Stimulated activated CD4-positive, alpha-beta T cell treated with anti-CD3 and anti-CD28 coated beads, Interleukin-4, amount 100 ng/mL, for 24 hours (primary cell): ENCODE results near the gene RAD52.

ENCODE experiments used
- DNase-seq: peaks from one replicate; pipeline ENCODE4 v3.0.0-alpha.2; 2020

Gene RAD52

GRCh38 chr12:912466-913235 is 36.8 kb downstream of the RAD52 start:
- DNase-seq = no peak

DNA sequence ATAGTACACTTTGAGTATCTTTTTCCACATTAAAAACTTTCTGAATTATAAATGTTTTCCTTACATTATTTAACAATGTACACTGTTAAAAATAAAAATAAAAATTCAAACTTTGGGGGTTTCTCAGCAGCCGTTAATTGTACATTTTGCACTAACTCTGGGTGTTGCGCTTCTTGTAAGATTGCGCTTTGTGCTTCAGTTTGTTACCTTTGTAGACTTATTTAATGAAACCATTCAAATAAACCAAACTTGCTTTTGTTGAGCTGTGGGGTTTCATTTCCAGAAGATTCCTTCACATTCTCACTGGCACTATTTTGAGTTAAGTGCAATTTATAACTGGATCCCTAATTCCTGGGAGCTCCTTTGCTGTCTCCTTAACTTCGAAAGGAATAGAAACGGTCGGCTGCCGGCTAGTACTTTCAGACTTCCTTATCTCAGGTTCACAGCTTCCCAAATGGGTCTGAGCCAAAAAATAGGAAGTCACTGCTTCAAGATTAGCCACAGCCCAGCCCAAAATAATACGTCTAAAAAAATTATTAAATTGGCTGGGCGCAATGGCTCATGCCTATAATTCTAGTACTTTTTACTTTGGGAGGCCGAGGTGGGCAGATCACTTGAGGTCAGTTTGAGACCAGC is 38.2 kb downstream of the RAD52 start:
- DNase-seq = no peak

GRCh38 chr12:910416-910815 is 39.1 kb downstream of the RAD52 start:
- no peak for DNase-seq

DNA sequence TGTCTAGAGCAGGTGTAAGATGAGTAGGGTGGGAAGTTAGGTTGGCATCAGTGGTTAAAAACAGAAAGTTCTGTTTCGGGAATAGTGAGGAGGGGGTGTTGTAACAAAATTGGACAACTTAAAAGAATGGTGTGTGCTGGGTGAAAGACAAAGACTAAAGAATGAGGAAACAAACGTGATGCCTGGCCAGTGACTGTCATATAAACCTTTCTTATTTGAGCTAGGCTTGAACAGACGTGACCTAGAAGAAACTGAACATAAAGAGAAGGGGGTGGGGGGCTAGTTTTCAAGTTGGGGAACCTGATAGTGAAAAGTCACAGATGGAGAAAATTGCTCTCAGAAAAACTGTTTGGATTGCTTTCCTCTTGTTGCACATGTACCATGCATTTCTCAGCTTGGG is 39.6 kb downstream of the RAD52 start:
- DNase-seq = no peak

GRCh38 chr12:907413-908185 is 41.9 kb downstream of the RAD52 start:
- DNase-seq = no peak

GRCh38 chr12:906062-906585 is 43.4 kb downstream of the RAD52 start:
- DNase-seq = no peak

- DNase-seq = no peak
These were observed 44.0 kb downstream of the RAD52 start for GRCh38 chr12:905261-906031.

GRCh38 chr12:904010-904414 is 45.5 kb downstream of the RAD52 start:
- no peak for DNase-seq

- no peak for DNase-seq
These were observed 46.4 kb downstream of the RAD52 start for GRCh38 chr12:903055-903454.

DNA sequence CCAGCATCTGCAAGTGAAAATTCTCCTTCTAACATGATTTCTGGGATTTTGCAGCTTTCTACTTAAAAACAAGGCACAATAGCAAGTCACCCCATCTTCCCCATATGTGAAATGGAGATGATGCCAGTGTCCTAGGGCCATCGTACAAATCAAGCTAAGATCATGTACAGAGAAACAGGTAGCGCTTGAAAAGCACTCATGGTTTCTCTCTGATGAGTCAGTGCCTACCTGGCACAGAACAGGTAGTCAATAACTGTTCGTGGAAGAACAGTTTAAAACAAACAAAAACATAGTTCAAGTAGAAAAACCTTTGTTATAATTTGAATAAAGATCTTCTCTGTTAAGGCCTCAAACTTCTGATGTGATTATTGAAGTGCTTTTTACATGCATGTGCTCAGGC is 46.9 kb downstream of the RAD52 start:
- no peak for DNase-seq

GRCh38 chr12:897386-897785 is 52.1 kb downstream of the RAD52 start:
- DNase-seq = no peak

- no peak for DNase-seq
These were observed 53.5 kb downstream of the RAD52 start for GRCh38 chr12:896031-896430.

GRCh38 chr12:894226-894625 is 55.3 kb downstream of the RAD52 start:
- no peak for DNase-seq

DNA sequence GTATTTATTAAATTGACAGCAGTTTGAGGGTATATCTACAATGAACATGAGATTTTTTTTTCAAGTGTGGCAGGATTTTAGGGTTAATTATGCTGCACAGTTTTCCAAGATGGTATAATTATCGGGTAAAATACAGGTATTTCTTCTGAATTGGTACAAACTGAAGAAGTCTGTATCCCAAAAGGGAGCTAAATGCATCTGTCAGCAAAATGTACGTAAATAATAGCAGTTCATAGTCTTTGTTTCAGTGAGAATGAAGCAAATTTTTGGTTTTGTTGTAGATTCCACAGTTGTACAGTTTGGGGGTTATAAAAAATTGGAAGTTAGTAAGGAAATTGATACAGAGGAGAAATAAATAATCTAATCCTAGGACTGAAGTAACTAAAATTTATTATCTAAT is 63.3 kb downstream of the RAD52 start:
- DNase-seq = no peak

DNA sequence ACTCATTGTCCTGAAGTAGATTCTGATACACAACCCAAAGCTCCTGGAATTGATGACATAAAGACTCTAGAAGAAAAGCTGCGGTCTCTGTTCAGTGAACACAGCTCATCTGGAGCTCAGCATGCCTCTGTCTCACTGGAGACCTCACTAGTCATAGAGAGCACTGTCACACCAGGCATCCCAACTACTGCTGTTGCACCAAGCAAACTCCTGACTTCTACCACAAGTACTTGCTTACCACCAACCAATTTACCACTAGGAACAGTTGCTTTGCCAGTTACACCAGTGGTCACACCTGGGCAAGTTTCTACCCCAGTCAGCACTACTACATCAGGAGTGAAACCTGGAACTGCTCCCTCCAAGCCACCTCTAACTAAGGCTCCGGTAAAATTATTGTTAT is 63.8 kb downstream of the RAD52 start:
- no peak for DNase-seq

DNA sequence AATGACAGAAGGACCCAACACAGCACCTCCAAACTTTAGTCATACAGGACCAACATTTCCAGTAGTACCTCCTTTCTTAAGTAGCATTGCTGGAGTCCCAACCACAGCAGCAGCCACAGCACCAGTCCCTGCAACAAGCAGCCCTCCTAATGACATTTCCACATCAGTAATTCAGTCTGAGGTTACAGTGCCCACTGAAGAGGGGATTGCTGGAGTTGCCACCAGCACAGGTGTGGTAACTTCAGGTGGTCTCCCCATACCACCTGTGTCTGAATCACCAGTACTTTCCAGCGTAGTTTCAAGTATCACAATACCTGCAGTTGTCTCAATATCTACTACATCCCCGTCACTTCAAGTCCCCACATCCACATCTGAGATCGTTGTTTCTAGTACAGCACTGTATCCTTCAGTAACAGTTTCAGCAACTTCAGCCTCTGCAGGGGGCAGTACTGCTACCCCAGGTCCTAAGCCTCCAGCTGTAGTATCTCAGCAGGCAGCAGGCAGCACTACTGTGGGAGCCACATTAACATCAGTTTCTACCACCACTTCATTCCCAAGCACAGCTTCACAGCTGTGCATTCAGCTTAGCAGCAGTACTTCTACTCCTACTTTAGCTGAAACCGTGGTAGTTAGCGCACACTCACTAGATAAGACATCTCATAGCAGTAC is 64.6 kb downstream of the RAD52 start:
- no peak for DNase-seq

DNA sequence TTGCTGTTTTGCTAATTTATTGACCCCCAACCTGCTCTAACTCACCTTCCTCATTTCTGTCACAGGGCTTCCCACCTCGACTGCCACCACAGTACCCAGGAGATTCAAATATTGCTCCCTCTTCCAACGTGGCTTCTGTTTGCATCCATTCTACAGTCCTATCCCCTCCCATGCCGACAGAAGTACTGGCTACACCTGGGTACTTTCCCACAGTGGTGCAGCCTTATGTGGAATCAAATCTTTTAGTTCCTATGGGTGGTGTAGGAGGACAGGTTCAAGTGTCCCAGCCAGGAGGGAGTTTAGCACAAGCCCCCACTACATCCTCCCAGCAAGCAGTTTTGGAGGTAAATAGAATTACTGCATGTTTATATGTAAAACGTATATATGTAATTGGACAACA is 68.8 kb downstream of the RAD52 start:
- DNase-seq = no peak

- no peak for DNase-seq
These were observed 69.9 kb downstream of the RAD52 start for GRCh38 chr12:879641-880040.

DNA sequence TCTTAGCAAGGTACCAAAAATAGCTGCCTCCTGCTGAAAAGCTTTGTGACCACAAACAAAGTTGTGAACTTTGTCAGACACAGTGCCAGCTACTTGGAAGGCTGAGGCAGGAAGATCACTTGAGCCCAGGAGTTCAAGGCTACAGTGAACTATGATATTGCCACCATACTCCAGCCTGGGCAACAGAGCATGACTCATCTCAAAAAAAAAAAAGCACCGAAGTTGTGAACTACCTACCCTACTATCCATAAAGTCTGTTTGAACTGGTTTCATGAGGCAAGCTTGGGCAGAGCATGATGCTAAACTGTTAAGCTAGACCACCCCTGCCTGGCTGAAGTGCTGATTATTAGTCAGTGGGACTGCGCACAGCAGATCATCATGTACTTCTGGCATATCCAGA is 75.5 kb downstream of the RAD52 start:
- no peak for DNase-seq

DNA sequence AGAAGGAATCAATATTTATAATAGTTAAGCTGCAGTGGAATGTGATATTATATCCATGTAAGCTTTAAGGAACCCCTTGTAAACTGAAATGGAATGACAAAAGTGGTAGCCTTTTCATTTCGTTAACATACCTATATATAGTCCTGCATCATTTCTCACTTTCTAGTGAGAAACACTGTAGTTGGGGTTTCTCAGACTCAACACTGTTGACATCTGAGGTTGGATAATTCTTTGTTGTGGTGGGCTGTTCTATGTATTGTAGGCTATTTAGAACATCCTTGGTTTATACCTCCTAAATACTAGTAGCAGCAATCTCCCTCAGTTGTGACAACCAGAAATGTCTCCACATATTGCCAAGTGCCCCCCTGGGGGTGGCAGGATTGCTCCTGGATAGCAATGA is 79.1 kb downstream of the RAD52 start:
- no peak for DNase-seq

DNA sequence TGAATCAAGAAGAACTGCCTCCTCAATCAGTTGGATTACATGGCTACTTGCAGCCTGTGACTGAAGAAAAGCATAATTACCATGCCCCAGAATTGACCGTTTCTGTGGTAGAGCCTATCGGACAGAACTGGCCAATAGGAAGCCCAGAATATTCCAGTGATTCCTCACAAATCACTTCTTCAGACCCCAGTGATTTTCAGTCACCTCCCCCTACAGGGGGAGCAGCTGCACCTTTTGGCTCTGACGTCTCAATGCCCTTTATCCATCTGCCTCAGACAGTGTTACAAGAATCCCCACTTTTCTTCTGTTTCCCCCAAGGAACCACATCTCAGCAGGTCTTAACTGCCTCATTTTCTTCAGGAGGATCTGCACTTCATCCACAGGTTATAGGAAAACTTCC is 80.8 kb downstream of the RAD52 start:
- DNase-seq = no peak

GRCh38 chr12:867905-868304 is 81.6 kb downstream of the RAD52 start:
- no peak for DNase-seq
